GM18507 (cell line): ENCODE data around the gene TMEM59L.

Source experiments
- DNase-seq: peaks from one replicate; pipeline ENCODE4 v3.0.0; 2011; ENCODE audit warnings: low read depth; ENCODE audit not compliant: insufficient read length; ENCODE audit errors: extremely low spot score
- FAIRE-seq: peaks from 2 replicates; lab custom pipeline; 2011; peaks lifted over from hg19 to GRCh38; lab: Jason Lieb, UNC

Gene TMEM59L

DNA sequence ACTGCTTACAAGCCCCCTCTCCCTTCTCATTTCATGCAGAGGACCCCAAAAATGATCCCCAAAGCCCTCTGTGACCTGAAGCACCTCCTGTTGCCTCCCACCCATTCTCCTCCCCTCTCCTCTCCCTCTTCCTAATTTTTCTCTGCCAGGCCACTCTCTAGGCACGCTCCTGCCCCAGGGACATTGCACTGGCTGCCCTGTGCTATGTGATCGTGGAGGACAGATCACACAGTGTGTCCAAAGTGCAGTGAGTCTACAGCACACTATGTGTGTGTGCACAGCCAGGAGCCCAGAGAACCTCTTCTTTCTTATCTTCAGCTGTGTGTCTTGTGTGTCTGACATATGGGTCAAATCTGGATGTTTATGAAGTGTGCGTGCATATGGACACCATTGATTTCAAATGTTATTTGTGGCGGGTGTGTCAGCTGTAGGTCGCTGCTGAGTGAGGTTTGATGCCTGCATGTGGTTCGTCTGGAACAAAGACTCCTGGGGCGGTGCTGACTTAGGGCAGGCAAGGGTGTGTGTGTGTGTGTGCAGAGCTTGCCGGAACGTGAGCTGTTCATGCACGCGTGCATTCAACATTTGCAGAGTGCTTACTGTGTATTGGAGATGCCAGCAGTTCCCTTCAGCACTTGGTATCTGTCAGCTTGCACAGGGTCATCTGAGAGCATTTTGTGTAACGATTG, 22.1 kb downstream of the TMEM59L start:
- DNase-seq (no peak), FAIRE-seq (no peak)

DNA sequence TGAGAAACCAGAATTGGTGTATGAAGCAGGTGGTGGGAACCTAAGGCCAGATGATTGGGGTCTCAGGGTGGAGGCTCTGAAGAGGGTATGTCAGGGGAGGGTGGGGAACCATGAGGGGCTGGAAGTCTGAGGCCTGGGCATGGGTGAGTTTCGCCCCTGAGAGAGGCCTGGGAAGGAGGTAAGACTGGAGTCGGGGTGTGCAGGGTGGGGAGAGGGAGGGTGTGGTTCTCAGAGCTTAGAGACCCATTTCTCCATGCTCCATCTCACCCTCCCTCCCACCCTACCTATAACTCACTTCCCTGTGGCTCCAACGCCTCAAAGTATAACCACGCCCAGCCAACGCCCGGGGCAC, 23.1 kb downstream of the TMEM59L start:
- DNase-seq = no peak
- no peak for FAIRE-seq

DNA sequence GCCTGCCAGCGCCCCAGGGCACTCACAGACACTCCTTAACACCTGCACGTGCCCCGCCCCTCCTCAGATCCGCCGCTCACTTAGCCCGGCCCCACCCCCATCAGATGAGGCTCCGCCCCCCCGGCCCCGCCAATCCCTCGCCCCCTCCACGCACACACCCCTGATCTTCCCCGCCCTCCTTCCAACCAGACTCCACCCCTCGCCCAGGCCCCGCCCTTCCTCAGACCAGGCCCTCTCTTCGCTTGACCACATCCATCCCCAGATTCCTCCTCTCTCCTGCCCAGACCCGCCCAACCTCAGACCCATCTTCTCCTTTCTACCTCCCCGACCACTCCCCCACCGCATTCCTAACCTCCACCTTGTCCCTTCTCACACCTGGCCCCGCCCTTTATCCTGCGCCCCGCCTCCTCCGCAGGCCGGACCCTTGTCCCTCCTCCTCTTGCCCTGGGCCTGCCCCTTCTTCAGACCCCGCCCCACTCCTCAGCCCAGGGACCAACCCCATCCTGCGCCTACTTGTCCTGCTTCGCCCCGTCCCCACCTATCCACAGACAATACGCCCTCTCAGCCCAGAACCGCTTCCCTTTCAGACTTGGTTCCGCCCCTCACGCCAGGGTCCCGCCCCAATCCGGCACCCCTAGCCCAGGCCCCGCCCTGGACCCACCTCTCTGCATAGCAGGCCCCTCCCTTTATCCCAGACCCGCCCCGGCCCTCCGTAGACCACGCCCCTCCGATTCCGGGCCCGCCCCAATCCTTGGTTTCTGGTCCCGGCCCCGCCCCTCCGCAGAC, 23.7 kb downstream of the TMEM59L start:
- DNase-seq (peak; percentile 95), FAIRE-seq (peak; percentile 97)

DNA sequence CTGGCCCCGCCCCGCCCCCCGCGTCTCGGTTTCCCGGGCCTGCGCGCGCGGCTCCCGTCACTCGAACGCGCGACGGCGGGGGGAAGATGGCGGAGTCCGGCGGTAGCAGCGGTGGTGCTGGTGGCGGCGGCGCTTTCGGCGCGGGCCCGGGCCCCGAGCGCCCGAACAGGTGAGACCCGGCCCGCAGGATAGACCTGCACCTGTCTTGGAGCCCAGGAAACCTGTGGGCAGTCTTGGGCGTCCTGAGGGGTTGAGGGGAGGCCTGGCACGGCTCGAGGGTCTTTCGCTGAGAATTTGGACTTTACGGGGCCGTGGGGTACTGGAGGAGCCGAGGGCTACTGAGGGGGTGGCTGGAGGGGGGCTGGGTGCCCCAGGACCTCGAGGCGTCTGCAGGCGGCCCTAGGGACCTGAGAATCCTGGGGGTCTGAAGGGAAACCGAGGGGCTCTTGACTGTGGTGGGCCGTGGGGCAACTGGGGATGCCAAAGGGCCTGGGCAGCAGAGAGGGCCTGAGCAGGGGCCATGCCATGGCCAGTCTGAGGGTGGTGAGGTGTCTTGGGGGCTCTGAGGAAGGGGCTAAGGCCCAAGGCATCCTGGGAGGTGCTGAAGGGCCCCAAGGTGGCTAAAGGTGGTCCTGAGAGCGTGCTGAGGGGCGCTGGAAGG, 24.4 kb downstream of the TMEM59L start, which contains the start of gene KLHL26:
KLHL26 (plus strand) TSS at position 60 of the 661 bp plus-strand sequence; CDS start at position 87, 27 bp downstream.
- FAIRE-seq = no peak
- no peak for DNase-seq

DNA sequence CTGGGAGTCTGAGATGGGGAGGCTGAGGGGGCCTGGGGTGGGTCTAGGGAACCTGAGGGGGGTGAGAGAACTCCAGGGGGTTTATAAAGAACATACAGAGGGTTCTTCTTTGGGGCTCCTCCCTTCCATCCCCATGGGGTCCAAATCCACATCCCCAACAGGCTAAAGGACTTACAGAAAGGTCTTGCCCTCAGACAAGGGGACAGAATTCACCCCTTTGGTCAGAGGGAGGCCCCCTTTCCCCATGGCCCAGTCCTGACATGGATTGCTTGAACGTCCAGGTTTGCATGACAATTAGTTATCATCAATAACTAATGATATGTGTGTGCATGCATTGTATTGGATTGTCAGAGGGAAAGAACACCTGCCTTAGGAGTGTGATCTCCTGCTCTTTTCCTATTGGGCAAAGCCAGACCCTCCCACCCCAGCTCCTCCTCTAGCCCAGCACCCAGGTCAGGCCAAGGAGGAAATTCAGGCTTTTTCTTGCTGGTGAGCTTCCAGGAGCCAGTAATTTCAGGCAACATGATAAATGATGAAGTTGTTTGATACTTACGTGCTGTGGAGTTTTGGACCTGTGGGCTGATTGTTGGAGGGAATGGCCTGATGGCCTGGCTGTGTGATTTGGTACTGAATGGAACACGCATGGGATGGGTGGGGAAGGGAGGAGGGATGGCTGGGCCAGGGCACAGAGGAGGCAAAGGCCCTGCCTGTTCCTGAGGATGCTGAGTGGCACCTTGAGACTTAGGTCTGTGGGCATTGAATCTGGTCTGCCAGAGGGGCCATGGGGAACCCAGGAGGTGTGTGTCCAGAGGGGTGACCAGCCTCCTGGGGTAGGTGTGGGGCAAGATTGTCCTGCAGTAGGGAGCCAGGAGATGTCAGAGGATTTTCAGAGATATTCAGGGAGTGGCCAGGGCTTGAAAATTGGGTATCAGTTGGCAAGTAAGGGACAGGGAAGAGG, 25.3 kb downstream of the TMEM59L start:
- FAIRE-seq = no peak
- no peak for DNase-seq

DNA sequence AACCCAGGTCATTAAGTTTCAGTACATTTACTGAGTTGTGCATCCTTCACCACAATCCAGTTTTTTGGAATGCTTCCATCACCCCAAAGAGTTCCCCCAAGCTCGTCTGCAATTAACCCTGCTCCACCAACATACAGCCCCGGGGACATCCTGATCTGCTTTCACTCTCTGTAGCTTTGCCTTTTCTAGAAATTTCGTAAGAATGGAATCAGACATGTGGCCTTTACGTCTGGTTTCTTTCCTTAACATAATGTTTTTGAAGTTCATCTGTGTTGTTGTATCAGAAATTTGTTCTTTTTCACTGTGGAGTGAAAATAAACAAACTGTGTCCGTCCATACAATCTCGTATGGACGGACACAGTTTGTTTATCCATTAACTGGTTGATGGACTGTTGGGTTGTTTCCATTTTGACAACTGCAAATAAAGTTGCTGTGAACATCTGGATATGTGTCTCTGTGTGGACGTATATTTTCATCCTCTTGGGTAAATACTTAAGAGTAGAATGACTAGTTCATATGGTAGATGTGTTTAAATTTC, 27.1 kb downstream of the TMEM59L start:
- no peak for FAIRE-seq
- DNase-seq = no peak

DNA sequence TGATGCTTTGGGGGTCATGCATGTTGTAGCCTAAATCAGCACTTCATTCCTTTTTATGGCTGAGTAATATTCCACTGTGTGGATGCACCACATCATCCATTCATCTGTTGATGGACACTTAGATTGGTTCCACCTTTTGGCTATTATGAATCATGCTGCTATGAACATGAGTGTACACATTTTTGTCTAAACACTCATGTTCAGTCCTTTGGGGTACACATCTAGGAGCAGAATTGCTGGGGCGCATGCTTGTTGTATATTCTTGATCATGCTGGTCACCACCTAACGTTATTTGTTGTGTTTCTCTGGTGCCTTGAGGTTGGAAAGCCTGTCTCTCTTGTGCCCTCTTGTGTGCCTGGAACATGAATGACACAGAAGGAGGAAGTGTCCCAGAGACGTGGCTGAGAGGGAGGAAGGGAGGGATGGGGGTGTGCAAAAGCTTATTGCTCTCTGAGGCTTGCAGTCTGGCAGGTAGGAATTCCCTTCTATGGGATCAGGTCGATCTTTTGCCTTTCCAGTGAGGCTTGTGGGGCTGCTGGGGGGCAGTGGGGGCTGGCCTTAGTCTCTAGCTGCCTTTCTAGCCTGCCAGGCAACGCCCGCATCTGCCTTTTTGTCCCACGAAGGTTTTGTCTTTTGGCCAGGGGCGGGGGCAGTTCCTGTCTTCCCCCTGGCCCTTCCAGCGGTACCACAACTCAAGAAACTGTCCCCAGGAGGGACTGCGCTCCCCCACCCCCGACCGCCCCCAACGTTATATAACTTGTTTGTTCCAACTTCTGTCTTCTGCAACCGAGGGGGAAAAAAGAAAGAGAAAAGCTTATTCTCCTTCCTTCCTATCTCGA, 31.7 kb downstream of the TMEM59L start:
- DNase-seq = no peak
- FAIRE-seq = peak; percentile 67

DNA sequence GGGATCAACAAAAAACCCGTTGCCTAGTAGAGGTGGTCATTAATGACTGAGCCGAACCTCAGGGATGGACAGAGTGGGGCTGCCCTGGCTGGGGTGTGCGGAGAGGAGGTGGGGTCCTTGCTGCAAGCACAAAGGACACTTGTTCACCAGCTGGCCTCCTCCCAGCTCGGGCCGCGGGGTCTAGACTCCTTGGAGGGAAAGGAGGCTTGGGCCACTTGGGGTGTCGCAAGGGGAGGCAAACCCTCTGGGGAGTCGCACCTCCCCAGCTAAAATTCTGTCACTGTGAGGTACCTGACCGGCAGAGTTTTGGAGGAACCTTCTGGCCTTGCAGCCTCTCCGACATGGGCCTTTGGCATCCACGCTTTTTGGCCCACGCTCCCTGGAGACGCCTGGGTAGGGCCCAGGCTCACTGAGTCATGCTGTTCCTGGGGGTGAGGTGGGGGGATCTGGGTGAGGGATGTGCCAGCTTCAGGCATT, 32.4 kb downstream of the TMEM59L start:
- FAIRE-seq = no peak
- no peak for DNase-seq

DNA sequence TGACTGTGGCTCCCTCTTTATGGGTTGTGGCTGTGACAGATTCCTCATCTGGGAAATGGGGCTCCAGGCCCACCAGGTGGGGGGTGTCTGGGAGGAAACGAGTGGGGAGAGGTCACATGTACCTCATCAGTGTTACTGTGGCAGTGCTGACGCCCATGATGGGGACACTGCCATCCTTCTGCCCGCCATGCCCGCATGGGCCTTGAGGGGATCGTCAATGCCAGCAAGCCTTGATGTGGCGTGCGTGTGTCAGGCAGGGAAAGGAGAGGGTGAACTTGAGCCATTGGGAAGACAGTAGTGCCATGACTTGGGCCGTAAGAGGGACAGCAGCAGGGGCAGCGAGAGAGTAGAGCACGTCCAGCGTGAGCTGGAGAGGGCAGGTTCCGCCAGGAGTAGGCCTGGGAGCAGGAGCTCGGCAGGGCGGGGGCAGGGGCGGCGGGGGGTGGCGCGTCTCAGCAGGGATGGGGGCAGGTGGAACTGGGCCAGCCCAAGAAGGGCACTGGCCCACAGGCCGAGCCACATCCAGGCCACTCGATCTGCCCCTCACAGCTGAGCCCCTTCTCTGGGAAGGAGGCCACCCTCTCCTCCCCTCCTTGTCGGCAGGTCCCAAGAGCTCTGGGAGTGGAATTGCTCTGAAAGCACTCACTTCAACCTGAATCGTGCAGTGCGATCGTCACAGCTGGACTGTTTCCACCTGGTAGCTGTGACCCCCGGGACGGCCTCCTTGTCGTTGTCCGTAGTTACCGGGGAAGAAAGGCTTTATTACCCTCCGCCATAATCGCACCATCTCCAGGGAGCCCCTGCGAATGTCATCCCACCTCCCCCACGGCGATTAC, 34.1 kb downstream of the TMEM59L start:
- FAIRE-seq (no peak), DNase-seq (no peak)

DNA sequence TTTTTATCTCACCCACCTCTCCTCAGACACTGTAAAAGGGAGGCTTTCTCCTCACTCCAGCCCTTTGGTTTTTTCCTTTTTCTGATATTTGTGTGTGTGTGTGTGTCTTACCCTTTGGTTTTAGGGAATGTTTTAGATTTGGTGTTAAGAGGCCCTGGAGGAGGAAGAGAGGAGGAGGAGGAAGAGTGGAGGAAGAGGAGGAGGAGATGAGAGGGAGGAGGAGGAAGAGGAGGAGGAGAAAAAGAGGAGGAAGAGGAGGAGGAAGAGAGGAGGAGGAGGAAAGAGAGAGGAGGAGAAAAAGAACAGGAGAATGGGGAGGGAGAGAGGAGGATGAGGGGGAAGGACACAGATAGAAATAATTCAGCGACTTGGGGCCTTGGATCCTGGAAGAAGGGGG, 34.7 kb downstream of the TMEM59L start:
- FAIRE-seq (no peak), DNase-seq (no peak)

DNA sequence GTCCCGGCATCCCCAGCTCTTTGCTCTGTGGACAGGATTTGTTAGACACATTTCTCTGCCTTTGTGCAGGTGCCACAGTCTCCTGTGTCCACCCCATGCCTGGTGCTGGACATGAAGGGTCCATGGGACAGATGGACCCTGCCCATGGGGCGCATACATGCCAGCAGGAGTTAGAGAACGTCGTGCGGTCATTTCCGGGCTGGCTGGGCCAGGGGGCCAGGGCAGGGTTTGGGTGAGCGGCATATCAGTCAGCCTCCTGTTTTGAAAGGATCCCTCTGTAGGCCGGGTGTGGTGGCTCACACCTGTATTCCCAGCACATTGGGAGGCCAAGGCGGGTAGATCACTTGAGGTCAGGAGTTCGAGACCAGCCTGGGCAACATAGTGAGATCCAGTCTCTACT, 35.1 kb downstream of the TMEM59L start:
- FAIRE-seq = no peak
- DNase-seq = no peak

DNA sequence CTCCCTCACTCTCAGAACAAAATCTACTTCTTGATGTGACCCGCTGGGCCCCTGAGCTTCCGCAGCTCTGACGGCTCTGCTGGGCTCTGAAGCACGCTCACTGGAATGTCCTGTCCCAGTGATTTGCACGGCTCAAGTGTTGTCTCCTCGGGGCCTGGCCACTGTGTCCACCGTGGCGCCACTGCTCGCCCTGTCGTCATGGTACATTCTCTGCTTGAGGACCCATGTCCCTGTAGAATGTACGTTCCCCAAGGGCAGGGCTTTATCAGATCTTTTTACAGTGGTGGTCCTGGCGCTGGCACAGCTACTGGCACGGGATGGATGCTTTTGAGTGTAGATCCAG, 36.3 kb downstream of the TMEM59L start:
- FAIRE-seq = peak; percentile 12
- no peak for DNase-seq

DNA sequence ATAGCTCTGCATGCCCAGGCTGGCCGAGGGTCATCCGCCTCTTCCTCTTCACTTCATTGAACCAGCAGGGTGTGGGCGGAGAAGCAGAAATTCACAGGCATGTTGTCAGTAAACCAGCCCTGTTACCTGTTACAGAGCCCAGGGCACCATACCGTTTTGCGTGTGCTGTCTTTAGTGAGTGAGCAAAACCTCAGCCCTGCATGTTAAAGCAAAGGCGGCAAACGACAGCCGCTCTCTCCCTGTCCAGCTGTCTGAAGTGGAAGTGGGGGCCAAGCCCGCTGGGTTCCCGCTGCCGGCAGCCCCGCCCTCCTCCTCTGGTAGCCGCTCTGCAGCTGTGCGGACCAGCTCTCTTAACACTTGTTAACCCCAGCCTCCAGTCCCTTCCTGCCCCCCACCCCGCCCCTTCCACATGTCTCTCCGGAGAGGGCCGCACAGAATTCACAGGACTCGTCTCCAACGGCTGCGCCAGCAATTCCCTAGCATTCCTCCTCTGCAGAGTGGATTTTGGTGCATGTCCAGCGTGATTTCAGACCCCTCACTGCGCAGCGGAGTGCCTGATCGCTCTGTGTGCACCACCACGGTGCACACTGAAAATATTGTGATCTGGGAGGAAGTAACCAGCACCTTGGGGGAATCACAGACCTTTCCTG, 36.8 kb downstream of the TMEM59L start:
- FAIRE-seq (no peak), DNase-seq (peak; percentile 28)

DNA sequence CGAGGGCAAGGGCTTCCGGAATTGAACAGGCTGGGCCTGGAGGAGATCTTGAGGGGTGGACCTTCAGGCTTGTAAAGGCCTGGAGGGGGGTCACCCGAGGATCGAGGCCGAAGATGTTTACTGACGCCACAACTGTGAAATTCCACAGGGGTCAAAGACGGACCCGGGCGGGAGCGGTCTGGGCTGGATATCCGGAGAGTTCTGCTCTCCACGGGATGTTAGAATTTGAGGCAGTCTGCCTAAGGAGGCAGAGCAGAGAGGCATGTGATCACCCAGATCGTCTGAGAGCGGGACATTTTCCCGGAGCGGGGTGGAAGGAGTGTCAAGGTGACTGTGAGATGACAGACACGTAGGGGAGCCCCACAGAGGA, 37.3 kb downstream of the TMEM59L start:
- DNase-seq = no peak

DNA sequence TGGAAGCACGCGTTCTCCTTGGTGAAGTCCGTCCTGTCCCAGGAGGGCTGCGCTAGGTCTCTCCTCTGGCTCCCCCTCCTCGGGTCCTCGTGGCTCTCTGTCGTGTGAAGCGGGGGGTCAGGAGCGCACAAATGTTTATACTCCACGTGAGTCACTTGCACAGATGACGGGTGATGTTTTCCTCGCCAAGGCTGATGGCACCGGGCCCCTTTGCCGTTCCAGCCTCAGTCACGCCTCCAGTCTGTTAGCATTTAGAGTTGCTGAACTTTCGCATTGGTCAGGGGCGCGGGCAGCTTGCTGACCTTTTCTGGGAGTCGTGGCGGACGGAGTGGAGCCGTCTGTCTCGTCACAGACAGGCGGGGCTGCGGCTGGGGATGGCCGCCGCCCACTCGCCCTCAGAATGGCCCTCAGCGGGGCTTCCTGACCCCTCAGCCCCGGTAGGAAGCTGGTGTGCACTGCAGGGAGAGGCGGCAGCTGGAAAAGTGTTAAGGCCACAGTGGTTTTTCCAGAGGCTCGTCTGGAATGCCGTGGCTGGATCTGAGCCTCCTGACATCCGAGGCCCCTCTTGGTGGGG, 37.9 kb downstream of the TMEM59L start:
- DNase-seq (no peak), FAIRE-seq (no peak)

More for the DNA sequence above, 37.3 kb downstream of the TMEM59L start:
- no peak for FAIRE-seq

DNA sequence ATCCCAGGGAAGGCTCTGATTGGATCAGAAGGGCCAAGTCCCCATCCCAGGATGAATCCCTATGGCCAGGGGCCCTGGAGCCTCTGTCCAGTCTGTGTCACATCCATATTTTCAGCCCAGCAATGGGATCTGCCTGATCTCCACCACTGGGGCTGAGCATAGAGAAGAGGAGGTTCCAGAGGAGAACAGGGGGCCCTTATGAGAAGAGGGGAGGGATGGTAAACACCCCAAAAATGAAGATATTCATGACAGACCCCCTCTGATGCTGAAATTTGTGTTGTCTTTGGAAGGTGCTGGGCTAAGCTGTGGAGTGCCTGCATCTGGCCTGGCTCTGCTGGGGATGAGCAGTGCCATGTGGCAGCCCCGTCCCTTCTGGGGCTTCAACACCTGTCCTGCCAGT, 38.6 kb downstream of the TMEM59L start:
- FAIRE-seq (no peak), DNase-seq (no peak)

DNA sequence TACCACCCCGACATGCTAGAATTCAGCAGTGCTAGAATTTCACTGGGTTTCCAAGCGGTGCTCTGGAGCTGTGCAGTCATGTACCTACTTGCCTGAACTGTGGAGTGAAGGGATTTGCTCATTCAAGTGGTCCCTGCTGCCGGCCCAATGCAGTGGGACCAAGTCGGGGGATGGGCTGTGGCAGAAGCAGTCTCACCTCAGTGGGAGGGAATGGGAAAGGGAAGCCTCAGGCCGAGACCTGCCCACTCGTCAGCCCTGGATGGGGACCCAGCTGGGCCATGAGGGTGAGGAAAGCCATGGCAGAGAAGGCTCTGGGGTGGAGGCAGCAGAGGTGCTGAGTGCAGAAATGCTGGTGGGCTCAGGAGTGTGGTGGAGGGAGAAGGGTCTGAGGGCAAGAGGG, 39.1 kb downstream of the TMEM59L start:
- no peak for DNase-seq
- no peak for FAIRE-seq
